NCI-H2081 (cell line): Measurements from ENCODE around the gene MAPK8.

ENCODE experiments used
- DNase-seq, 2 experiments: peaks; one replicate each; lab custom pipeline; 2025; lab: John Stamatoyannopoulos, UW

Gene MAPK8

GRCh38 chr10:48477616-48478015, 171.1 kb downstream of the MAPK8 start:
- DNase-seq, result no peak

- no peak for DNase-seq
These were observed 172.0 kb downstream of the MAPK8 start for GRCh38 chr10:48478469-48478868.

GRCh38 chr10:48478980-48479811, 172.7 kb downstream of the MAPK8 start:
- DNase-seq, result no peak

- DNase-seq, result no peak
These were observed 174.2 kb downstream of the MAPK8 start for GRCh38 chr10:48480397-48481374.

GRCh38 chr10:48481385-48481784, 174.9 kb downstream of the MAPK8 start:
- no peak for DNase-seq

- no peak for DNase-seq
These were observed 175.7 kb downstream of the MAPK8 start for GRCh38 chr10:48482207-48482606.

GRCh38 chr10:48484911-48485310, 178.4 kb downstream of the MAPK8 start:
- no peak for DNase-seq

GRCh38 chr10:48485711-48486110, 179.2 kb downstream of the MAPK8 start:
- no peak for DNase-seq

GRCh38 chr10:48487244-48487643, 180.8 kb downstream of the MAPK8 start:
- no peak for DNase-seq
